Activated T-helper 1 cell treated with anti-CD3 and anti-CD28 coated beads, Interleukin-2, amount 50 U/mL, for 16 hours (primary cell): ENCODE data around the gene THAP9.

Source experiments
- DNase-seq, 2 donors: peaks; one replicate each; pipeline ENCODE4 v3.0.0-alpha.2; 2020; ENCODE audit warnings: low read depth in 1 of 2, low spot score in 1 of 2

The THAP9 gene

DNA sequence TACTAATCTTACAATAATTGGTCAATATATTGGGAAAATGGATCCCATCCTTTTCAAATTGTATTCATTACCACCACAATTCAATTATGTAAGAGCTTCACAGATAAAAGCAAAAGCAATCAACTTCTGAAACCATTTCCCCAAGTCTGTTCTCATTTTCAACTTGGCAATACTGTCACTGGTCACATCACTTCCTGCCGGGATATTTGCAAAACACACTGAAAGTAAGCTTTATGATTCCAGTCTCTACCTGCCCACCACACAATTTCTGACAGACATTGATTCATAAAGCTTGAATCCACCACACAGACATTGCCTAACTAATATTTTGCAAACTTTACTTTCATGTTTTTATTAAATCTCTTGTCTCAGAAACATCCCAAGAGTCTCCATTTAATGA lies 56.5 kb downstream of the THAP9 start:
- DNase-seq: no peak

DNA sequence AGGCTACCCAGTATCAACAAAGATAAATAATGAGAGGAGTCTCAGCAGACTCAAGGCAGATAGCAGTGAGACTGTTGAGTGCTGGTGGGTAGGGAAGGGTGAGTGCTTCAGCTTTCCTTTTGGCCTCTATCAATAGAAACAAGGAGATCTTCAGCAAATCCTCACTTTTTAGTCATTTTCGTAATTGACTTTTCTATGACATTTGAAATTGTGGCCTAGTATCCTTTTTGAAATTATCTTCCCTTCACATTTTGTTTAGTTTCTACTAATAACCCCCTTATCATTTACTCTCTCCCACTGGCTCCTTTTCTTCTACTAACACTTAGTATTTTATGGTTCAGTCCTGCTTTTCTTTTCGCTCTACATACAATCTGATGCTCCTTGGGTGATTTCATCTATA lies 65.2 kb downstream of the THAP9 start:
- DNase-seq: no peak

DNA sequence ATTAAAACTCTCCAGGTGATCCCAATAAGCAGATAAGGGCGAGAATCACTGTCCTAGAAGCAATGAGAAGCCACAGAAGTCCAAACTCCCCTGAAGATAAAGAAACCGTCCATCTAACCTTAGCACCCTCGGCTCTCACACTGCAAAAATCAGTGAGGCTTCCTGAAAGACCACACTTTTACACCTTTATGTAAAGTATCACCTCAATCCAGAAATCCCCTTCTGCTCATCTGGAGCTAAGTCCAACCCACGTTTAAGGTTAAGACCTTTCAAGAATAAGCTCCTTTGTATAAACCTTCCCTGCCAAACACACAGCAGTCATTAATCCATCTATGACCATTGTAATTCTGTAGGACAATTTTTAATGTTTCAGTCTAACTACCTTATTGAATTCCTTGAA lies 68.4 kb downstream of the THAP9 start:
- no peak for DNase-seq

DNA sequence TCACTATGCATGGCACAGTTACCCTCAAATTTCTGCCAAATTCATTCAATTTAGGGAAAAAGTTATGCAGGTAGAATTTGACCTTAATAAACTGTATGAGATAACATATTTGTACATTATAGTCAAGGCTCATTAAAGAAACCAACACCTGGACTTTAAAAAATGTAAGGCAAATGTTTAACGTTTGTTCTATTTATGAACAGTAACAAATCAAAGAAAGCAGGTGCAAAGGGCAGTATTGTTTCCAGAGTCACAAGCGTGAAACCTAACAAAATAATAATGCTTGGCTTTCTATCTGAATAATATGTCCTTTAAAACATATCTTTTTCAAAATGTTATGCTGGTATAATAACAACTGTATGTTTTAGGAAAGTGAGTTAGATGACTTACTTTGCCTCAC lies 68.9 kb downstream of the THAP9 start:
- DNase-seq: no peak
